K562 (cell line): ENCODE results near the gene HSD17B1. TPM values are rescaled to one million over a fixed set of nuclear protein-coding genes. Genes with fewer than 3 reads are reported as not detected.

Source experiments
- CTBP1 ChIP-seq: fragments of 450-650 bp; IDR thresholded peaks from 2 replicates; pipeline ENCODE4 v1.6.1; 2016; ENCODE audit warnings: borderline replicate concordance
- DIDO1 ChIP-seq: fragments of 450-650 bp; IDR thresholded peaks from 2 replicates; pipeline ENCODE4 v1.6.1; 2016; ENCODE audit warnings: low read depth, missing biosample characterization, missing genetic modification characterization
- FOXK1 ChIP-seq: sonication (generic); formaldehyde crosslinking; IDR thresholded peaks from 2 replicates; pipeline ENCODE4 v1.8.0; 2022; ENCODE audit warnings: missing genetic modification reagents, mild to moderate bottlenecking, borderline replicate concordance
- KAT2B ChIP-seq: IDR thresholded peaks from one replicate; pipeline ENCODE4 v1.6.1; 2012; ENCODE audit warnings: low read depth, mild to moderate bottlenecking, control low read depth, inconsistent platforms, low read length, moderate library complexity
- MEIS2 ChIP-seq: fragments of 450-650 bp; IDR thresholded peaks from 2 replicates; pipeline ENCODE4 v1.6.1; 2014; ENCODE audit warnings: mild to moderate bottlenecking; ENCODE audit not compliant: partially characterized antibody
- MNT ChIP-seq, 2 experiments: fragments of 450-650 bp; conservative IDR thresholded peaks; 2 replicates each; pipeline ENCODE4 v1.6.1; 2017; ENCODE audit warnings: mild to moderate bottlenecking in 2 of 2, moderate library complexity in 2 of 2
- NCOA2 ChIP-seq, 2 experiments: fragments of 450-650 bp; IDR thresholded peaks; 2 replicates each; pipeline ENCODE4 v1.6.1; 2018; ENCODE audit warnings: mild to moderate bottlenecking in 2 of 2, moderate library complexity in 1 of 2; ENCODE audit not compliant: partially characterized antibody in 2 of 2
- NFIC ChIP-seq: fragments of 450-650 bp; IDR thresholded peaks from 2 replicates; pipeline ENCODE4 v1.6.1; 2017; ENCODE audit warnings: mild to moderate bottlenecking, inconsistent platforms
- POLR2G ChIP-seq: fragments of 200-400 bp; formaldehyde crosslinking; IDR thresholded peaks from 2 replicates; pipeline ENCODE4 v1.6.1; 2017; ENCODE audit warnings: low read depth, mild to moderate bottlenecking, antibody characterized with exemption, low read length, moderate library complexity
- TEAD4 ChIP-seq, 2 experiments: sonication (generic) in 1 of 2; formaldehyde crosslinking in 1 of 2; IDR thresholded peaks; 2 replicates each; pipeline versions ENCODE4 v1.6.1 to v1.8.0; 2012 to 2022; ENCODE audit warnings: borderline replicate concordance in 1 of 2, inconsistent platforms in 1 of 2, low read length in 1 of 2, mild to moderate bottlenecking in 1 of 2, missing genetic modification reagents in 1 of 2
- ZNF282 ChIP-seq: sonication (generic); formaldehyde crosslinking; IDR thresholded peaks from 2 replicates; pipeline ENCODE4 v1.8.1; 2023; ENCODE audit warnings: missing genetic modification reagents
- ZNF668 ChIP-seq: fragments of 250-450 bp; sonication (Bioruptor Pico); IDR thresholded peaks from 2 replicates; pipeline ENCODE4 v1.8.0; 2022; ENCODE audit warnings: mild to moderate bottlenecking, inconsistent platforms
- ZNF830 ChIP-seq: fragments of 250-450 bp; sonication (Bioruptor Pico); IDR thresholded peaks from 2 replicates; pipeline ENCODE4 v1.5.0; 2021; ENCODE audit warnings: mild to moderate bottlenecking
- polyA plus RNA-seq, 8 experiments: library from polyadenylated mRNA; depleted of rRNA in 4 of 8; stranded (reverse) in 5 of 8; unstranded in 3 of 8; fragments of >200 nt; fragmentation: Nextera tagmentation in 2 of 8; fragmentation: Illumina TruSeq in 1 of 8; extraction: Ambion mirVana in 2 of 8; extraction: Trizol in 1 of 8; gene quantifications; 2 replicates each; pipeline versions ENCODE4 v1.2.1 to v1.2.3, GENCODE V29; 2011 to 2014; ENCODE audit warnings: inconsistent platforms in 1 of 8, missing spikeins in 1 of 8
- total RNA-seq, 7 experiments: library from RNA; depleted of rRNA in 6 of 7; stranded (reverse); fragments of >200 nt in 6 of 7; fragmentation: Illumina TruSeq in 2 of 7; extraction: Trizol in 2 of 7; gene quantifications; 2 replicates each; pipeline versions ENCODE4 v1.2.1 to v1.2.3, GENCODE V29; 2011 to 2021; ENCODE audit warnings: low replicate concordance in 1 of 7

Gene HSD17B1
- total and polyA plus RNA-seq, 9 of the 15 experiments (the other 6 are each of a cell fraction or from before 2014, with no cell fraction given), result 0.55 to 21.1 (median 3.6) TPM

GRCh38 chr17:42563950-42564349 lies 11.2 kb downstream of the HSD17B1 start (continued):
- no peak for TF ChIP-seq NFIC
- TF ChIP-seq CTBP1, result no peak
- TF ChIP-seq MNT (conservative IDR thresholded peaks at IDR 0.05), result no peak
- no peak for TF ChIP-seq ZNF830 (CRISPR knock-in tag)
- no peak for TF ChIP-seq MEIS2
- TF ChIP-seq NCOA2 (IDR thresholded peaks at IDR 0.05; ENCODE audit: partially characterized antibody in 2 of 2), result no peak
- no peak for TF ChIP-seq KAT2B
- no peak for TF ChIP-seq TEAD4 (IDR thresholded peaks at IDR 0.05; ENCODE audit: low read length)
- no peak for TF ChIP-seq TEAD4 (CRISPR knock-in tag; IDR thresholded peaks at IDR 0.05; ENCODE audit: borderline replicate concordance)
- no peak for TF ChIP-seq FOXK1 (CRISPR knock-in tag)
- TF ChIP-seq DIDO1 (tag), result no peak
- no peak for TF ChIP-seq ZNF282 (CRISPR knock-in tag)
- no peak for TF ChIP-seq POLR2G
- no peak for TF ChIP-seq ZNF668 (CRISPR knock-in tag)
